Right atrium auricular region (tissue), 2 donors: ENCODE data around the gene ITGA1. TPM values are rescaled to one million over a fixed set of nuclear protein-coding genes. Genes with fewer than 3 reads are reported as not detected.
"Not testable (repeated sequence)": the region's sequence is repeated elsewhere in the genome, so short reads cannot be mapped to it uniquely, and the experiment has no call there.

Source experiments
- DNase-seq: peaks from one replicate; pipeline ENCODE4 v3.0.0-alpha.2; 2019; ENCODE audit warnings: low spot score
- H3K27ac ChIP-seq, 2 donors: fragments of 200-600 bp; sonication (generic); 1 replicate in 1 of 2; 2 replicates in 1 of 2; pipeline ENCODE4 v1.5.1; 2016 to 2019
- H3K27me3 ChIP-seq, 2 donors: fragments of 200-600 bp; sonication (generic); one replicate each; pipeline versions ENCODE4 v1.5.1 to v1.6.0; 2017 to 2019
- H3K36me3 ChIP-seq: fragments of 200-600 bp; sonication (generic); one replicate; pipeline ENCODE4 v1.5.1; 2016
- H3K4me1 ChIP-seq, 2 donors: fragments of 200-600 bp; sonication (generic); one replicate each; pipeline versions ENCODE4 v1.5.1 to v1.6.0; 2017 to 2019
- H3K4me3 ChIP-seq, 2 donors: fragments of 200-600 bp; sonication (generic); 1 replicate in 1 of 2; 2 replicates in 1 of 2; pipeline ENCODE4 v1.5.1; 2017 to 2019; ENCODE audit warnings: mild to moderate bottlenecking in 1 of 2, moderate library complexity in 1 of 2
- H3K9me3 ChIP-seq, 2 donors: fragments of 200-600 bp; sonication (generic); one replicate each; pipeline ENCODE4 v1.5.1; 2019
- CTCF ChIP-seq, 2 donors: fragments of 200-600 bp; sonication (generic); IDR thresholded peaks; one replicate each; pipeline ENCODE4 v1.5.1; 2019; ENCODE audit warnings: antibody characterized with exemption in 2 of 2
- total RNA-seq, 2 donors: library from RNA; depleted of rRNA; stranded (reverse); fragments of >200 nt; gene quantifications; one replicate each; pipeline ENCODE4 v1.1.0, GENCODE V29; 2016

The ITGA1 gene
- total RNA-seq, 2 donors from 2014 or later = 13.2 to 26.8 TPM

- Histone ChIP-seq H3K9me3 (no peaks in the 10 kb centered on the region), H3K4me3 (no peak overlapping the region), H3K27ac (peak overlapping the region; percentile 44 to 62), H3K36me3 (no peaks in the 10 kb centered on the region), H3K4me1 (peaks cover 0 to 16% of the 10 kb centered on the region in 2 donors), H3K27me3 (no peaks in the 10 kb centered on the region)
- peak; percentile 66 for DNase-seq
- no peak for TF ChIP-seq CTCF (IDR thresholded peaks at IDR 0.05)
These were observed 52.7 kb downstream of the ITGA1 start for GRCh38 chr5:52840277-52841050.

GRCh38 chr5:52841114-52841513 lies 53.4 kb downstream of the ITGA1 start:
- no peak for TF ChIP-seq CTCF (IDR thresholded peaks at IDR 0.05)
- no peak for DNase-seq
- Histone ChIP-seq H3K27ac (peak overlapping the region; percentile 44 to 62), H3K4me1 (peaks cover 0 to 16% of the 10 kb centered on the region in 2 donors), H3K9me3 (no peaks in the 10 kb centered on the region), H3K36me3 (no peaks in the 10 kb centered on the region), H3K4me3 (no peak overlapping the region), H3K27me3 (no peaks in the 10 kb centered on the region)

GRCh38 chr5:52842111-52842510 lies 54.4 kb downstream of the ITGA1 start:
- H3K27ac ChIP-seq = no peak overlapping the region
- peaks cover 0 to 16% of the 10 kb centered on the region in 2 donors for H3K4me1 ChIP-seq
- no peak for TF ChIP-seq CTCF (IDR thresholded peaks at IDR 0.05)
- H3K4me3 ChIP-seq = no peak overlapping the region
- H3K9me3 ChIP-seq = no peaks in the 10 kb centered on the region
- no peaks in the 10 kb centered on the region for H3K27me3 ChIP-seq
- no peak for DNase-seq
- H3K36me3 ChIP-seq = no peaks in the 10 kb centered on the region

- Histone ChIP-seq H3K9me3 (no peaks in the 10 kb centered on the region), H3K27ac (no peak overlapping the region), H3K4me1 (peaks cover 0 to 16% of the 10 kb centered on the region in 2 donors), H3K27me3 (no peaks in the 10 kb centered on the region), H3K36me3 (no peaks in the 10 kb centered on the region), H3K4me3 (no peak overlapping the region)
- no peak for DNase-seq
- no peak for TF ChIP-seq CTCF (IDR thresholded peaks at IDR 0.05)
These were observed 57.2 kb downstream of the ITGA1 start for GRCh38 chr5:52844885-52845284.

GRCh38 chr5:52846182-52846842 lies 58.6 kb downstream of the ITGA1 start:
- Histone ChIP-seq H3K4me1 (peaks cover 0 to 6% of the 10 kb centered on the region in 2 donors), H3K4me3 (no peak overlapping the region), H3K36me3 (no peaks in the 10 kb centered on the region), H3K27me3 (no peaks in the 10 kb centered on the region), H3K9me3 (no peaks in the 10 kb centered on the region), H3K27ac (no peak overlapping the region)
- DNase-seq = no peak
- no peak for TF ChIP-seq CTCF (IDR thresholded peaks at IDR 0.05)

GRCh38 chr5:52848688-52849087 lies 61.0 kb downstream of the ITGA1 start:
- DNase-seq, H3K9me3 ChIP-seq, H3K4me1 ChIP-seq, H3K36me3 ChIP-seq, H3K27ac ChIP-seq, H3K4me3 ChIP-seq, H3K27me3 ChIP-seq: not testable (repeated sequence)
